T47D (cell line): ENCODE results near the gene TTC7B.

ENCODE experiments used
- DNase-seq, 2 experiments: peaks; one replicate each; pipeline versions ENCODE4 v3.0.0 to v3.0.0-alpha.2; 2011 to 2012; ENCODE audit warnings: low read depth in 1 of 2, low spot score in 1 of 2
- JUND ChIP-seq: IDR thresholded peaks from 2 replicates; pipeline ENCODE4 v1.6.1; 2012; ENCODE audit warnings: low read depth
- in situ Hi-C: cut with HindIII; loops from 2 replicates; pipeline ENCODE4 v1.10.0; 2016; ENCODE audit warnings: low sequenced_read_pairs, low pct_unique_long_range_greater_than_20kb

TTC7B gene

DNA sequence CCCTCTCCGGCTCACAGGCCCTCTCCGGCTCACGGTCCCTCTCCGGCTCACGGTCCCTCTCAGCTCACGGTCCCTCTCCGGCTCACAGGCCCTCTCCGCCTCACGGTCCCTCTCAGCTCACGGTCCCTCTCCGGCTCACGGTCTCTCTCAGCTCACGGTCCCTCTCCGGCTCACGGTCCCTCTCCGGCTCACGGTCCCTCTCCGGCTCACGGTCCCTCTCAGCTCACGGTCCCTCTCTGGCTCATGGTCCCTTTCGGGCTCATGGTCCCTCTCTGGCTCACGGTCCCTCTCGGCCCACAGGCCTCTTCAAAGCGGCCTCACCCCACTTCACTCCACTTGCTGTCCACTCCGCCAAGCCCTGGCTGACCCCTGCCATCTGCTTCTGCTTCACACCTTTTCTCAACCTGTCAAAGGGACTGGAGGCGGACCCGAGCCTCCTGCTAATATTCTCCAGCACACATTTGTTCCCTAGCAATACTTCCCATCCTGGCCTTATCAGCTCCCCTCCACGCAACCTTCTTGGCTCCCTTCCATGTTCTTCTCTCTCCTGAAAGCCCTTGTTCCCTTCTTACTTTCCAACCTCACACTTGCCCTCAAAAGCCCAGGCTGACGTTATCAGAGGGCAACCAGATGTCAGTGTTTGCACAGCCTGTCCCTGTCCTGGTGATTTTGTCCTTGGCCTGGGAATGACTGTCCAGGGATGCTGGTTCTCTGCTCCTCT is 242.7 kb downstream of the TTC7B start:
- in situ Hi-C loops, result no loop called here
- DNase-seq, result no peak
- no peak for TF ChIP-seq JUND

DNA sequence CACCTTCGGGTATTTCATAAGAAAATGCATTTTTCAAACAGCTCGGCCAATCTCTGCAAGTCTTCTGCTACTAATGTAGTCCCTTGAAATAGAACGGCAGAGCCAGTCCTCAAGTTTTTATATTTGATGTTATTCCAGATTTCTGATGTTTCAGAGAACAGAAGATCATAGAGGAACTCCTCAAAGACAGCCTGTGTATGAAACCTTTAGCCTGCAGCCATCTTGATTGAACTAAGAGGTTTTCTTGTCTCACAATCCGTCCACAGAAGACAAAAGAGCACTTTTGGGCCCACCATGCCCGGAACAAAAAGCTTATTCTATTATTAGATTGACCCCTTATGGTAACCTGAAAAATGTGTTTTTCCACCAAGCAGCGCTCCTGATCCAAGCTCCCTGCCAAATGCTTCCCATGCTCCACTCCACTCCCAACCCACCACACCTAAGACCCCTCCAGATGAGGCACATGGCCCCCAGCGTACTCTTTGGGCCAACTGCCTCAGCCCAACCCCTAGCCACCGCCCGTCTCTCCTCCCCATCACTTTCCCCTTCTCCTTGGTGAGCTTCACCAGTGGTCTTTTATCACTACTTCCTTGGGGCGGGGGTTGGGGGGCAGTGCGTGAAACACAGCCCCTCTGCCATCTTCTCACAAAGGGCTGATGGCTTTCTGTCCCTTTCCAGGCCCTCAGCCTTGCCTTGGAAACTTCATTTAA is 243.6 kb downstream of the TTC7B start:
- in situ Hi-C loops, result no loop called here
- no peak for DNase-seq
- TF ChIP-seq JUND, result no peak

DNA sequence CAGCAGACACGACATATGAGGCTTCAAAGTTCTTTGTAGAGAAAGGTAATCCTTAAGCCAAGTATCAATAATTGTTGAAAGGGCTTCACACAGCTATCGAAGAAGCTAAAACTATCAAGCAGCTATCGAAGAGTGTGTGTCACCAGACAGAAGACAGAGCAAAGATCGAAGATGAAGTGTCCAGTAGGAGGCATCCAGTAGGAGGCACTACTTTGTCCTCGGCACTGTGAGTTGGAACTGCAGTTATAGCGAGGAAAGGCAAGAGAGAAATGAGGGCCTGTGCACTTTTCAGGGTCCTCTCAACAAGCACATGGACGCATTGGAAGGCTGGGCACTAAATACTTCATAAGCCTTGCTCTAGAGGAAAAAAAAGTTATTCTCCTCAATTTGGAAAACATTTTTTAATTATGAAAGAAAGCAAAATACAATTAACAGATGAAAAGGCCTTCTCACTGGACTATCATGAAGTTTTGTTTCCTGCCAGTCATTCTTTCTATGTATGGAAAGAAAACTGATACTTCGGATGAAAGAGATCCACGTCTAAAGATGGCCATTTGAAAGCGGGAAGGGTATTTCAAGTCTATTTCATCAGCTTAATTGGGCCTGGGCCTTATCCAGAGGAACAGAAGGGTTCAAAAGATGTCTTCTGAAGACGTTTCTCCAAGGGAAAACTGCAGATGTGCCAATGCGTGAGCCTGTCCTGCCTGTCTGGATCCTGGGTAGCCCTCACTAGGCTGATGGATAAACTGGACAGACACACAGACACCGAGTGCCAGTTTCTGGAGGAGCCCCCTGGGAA is 244.9 kb downstream of the TTC7B start:
- in situ Hi-C loops, result no loop called here
- no peak for TF ChIP-seq JUND
- no peak for DNase-seq

DNA sequence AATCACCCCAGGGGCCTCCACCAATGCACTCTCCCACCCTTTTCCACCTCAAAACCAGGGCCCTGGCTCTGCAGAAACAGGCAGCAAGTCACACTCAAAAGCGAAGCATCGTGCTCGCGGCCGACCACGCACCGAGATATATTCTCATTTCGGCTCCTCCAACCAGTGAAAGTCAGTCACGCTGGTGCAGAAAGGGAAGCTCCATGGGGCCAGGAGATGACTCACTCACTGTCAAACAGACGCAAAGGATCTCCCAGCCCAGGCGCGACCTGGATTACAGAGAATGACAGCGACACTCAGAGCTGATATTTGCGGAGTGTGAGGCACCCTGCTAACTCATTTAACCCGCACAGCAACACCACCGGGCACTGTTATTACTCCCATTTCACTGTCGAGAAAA is 245.8 kb downstream of the TTC7B start:
- in situ Hi-C loops, result no loop called here

DNA sequence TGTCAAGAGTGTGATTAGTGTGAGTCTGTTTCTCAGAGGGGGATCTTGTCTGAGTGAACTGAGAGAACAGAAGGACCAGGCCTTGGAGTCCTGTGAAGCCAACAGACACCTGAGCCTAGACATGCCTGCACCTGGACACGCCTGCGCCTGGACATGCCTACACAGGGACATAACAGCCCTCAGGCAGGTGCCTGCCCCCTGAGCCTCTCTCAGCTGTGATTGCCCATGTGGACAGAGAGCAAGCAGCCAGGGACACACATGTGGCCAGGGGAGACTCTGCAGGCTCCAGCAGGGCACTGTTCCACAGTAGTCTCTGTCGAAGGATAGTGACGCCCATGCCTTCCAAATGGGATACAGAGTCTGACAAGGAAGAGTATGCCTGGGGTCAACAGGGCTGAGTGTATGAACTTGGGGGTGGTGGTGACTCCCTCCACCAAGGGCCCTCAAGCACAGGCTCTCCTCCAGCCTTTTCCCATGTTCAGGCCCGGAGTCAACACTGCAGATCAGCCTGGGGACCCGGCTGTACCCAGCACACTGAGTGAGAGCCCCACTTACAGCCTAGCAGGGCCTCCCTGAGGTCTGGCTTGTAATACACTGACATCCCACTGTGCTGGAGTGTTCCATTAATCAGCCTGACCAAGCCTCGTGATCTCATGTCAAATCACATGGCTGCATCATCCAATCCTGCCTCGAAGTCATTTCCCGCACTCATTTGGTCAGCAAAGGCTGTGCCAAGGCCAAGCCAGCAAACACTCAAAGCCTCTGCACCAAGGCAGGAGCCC is 246.4 kb downstream of the TTC7B start:
- in situ Hi-C loops, result no loop called here

More for the DNA sequence above, 245.8 kb downstream of the TTC7B start:
- no peak for DNase-seq
- no peak for TF ChIP-seq JUND

DNA sequence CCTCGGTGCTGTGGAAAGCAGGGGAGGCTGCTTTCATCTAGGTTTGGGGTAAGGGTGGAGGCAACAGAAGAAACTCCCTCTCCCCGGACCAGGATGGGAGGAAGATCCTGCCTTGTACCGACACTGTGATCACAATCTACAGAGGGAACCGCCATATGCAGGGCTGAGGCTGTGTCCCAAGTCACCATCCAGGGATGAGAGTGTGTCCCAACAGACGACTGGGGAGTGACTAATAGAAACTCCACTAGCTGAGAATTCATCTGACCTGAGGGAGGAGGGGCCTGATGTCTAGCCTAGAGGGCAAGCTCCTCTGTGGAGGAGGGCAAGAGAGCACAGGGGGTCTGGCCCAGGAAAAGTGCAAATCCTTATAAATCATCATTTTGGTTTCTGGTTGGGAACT is 247.0 kb downstream of the TTC7B start:
- no peak for TF ChIP-seq JUND
- no peak for DNase-seq
- in situ Hi-C loops, result no loop called here

More for the DNA sequence above, 246.4 kb downstream of the TTC7B start:
- no peak for DNase-seq
- no peak for TF ChIP-seq JUND

DNA sequence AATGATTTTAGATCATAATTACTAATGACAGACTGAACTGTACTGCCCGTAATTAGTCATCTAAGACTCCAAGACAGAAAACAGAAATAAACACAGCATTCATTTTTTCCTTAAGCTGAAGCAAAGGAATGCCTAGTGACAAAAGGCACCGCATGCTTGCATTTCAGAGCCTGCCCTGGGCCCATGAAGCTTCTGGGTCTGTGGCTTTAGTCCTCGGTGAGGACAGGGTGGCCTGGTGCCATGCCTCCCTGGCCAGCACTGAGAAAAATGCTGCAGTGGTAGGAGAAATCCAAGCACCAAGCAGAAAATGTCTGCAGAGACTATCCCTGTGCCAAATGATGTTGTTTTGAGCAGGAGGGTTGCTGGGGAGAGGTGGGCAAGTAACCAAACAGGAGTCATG is 247.8 kb downstream of the TTC7B start:
- no peak for TF ChIP-seq JUND
- in situ Hi-C loops, result no loop called here
- no peak for DNase-seq

DNA sequence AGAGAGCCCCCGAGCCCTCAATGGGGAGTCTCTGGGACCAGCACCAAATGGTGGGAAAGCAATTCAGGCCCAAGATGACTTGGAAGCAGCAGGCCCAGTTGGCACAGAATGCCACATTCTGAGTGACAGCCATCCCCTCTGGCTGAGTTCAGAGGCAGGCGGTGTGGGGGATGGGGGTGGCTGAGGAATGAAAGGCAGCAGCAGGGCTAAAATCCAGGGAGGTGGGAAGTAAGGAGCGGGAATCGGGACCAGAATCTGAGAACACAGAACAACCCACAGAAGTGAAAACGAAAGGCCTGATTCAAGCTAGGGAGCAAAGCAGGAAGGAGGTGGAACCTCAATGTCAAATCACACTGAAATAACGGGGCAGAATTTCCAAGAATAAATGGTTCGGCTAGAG is 248.2 kb downstream of the TTC7B start:
- in situ Hi-C loops, result no loop called here
- no peak for TF ChIP-seq JUND

DNA sequence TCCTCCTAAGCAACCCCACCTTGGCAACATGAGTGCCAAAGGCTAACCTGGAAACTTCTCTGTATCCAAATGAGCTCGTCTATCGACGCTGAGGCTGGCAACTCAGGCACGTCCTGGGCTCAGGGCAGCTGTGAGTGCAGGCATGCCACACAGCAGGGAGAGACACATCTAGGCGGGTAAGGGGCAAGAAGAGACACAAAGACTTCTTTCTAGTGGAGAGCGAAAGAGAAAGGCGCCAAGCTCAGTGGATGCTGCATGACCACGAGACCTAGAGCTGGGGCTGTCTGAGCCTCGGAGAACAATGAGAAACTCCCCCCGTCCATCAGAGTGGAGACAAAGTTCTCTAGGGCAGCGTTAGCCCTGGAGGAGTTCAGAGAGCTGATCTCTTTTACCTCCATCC is 249.0 kb downstream of the TTC7B start:
- TF ChIP-seq JUND, result no peak
- in situ Hi-C loops, result no loop called here
- DNase-seq, result no peak

More for the DNA sequence above, 248.2 kb downstream of the TTC7B start:
- DNase-seq, result no peak

DNA sequence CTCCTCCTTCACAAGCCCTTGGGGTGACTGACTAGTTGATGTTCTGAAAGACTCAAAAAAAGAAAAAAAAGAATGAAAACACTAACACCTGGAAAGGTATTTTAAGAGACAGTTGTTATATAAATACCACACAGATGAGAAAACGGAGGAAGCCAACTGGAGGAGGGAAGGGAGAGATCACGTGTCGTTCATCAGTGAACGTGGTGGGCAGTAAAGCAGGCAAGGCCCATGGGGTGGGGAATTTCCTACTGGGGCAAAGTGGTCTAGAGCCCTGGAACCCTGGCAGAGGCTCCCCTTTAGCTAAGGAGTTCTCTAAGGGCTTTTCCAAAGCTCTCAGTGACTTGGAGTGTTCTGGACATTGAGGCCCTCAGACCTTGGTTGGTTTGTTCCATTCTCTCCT is 249.7 kb downstream of the TTC7B start:
- no peak for DNase-seq
- in situ Hi-C loops, result no loop called here
- TF ChIP-seq JUND, result no peak

DNA sequence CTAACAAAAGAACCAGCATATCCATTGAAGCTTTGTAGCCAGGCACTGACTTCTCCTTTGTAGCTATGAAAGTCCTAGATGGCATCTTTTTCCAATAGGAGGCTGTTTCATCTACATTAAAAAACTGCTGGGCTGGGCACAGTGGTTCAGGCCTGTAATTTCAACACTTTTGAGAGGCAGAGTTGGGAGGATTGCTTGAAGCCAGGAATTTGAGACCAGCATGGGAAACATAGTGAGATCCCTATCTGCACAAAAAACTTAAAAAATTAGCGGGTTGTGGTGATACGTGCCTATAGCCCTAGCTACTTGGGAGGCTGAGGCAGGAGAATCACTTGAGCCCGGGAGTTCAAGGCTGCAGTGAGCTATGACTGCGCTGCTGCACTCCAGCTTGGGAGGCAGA is 251.7 kb downstream of the TTC7B start:
- no peak for DNase-seq
- in situ Hi-C loops, result no loop called here
- TF ChIP-seq JUND, result no peak

DNA sequence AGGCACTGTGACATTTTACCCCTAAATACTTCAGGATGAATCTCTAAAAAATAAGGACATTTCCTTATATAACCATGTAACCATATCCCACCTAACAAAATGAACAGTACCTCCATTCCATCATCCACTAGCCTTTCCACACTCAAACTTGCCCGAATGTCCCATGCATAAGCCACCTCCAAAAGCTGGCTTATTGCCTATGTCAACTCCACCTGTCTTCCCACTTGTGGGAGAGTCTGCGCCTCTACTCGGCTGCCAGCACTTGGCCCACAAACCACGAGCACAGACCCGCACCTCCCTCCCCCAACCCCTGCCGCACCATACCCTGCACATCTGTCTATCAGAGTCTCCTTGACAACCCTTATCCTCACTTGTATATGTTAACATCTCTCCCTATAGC is 253.6 kb downstream of the TTC7B start:
- in situ Hi-C loops, result no loop called here
- TF ChIP-seq JUND, result no peak
- peak in 1 of 2 experiments; percentile 29 for DNase-seq
